SJCRH30 (cell line): ENCODE data around the gene CDH2. TPM values are rescaled to one million over a fixed set of nuclear protein-coding genes. Genes with fewer than 3 reads are reported as not detected.

Source experiments
- DNase-seq, 2 experiments: peaks; one replicate each; pipeline ENCODE4 v3.0.0-alpha.2; 2015 to 2020
- H3K27ac ChIP-seq: fragments of 250-450 bp; sonication (Bioruptor Pico); 2 replicates; pipeline ENCODE4 v1.5.1; 2020; ENCODE audit warnings: mild to moderate bottlenecking, moderate library complexity
- H3K27me3 ChIP-seq: fragments of 250-450 bp; sonication (Bioruptor Pico); 2 replicates; pipeline ENCODE4 v1.5.1; 2020; ENCODE audit warnings: mild to moderate bottlenecking, moderate library complexity
- H3K36me3 ChIP-seq: fragments of 250-450 bp; sonication (Bioruptor Pico); 2 replicates; pipeline ENCODE4 v1.5.1; 2020; ENCODE audit warnings: mild to moderate bottlenecking, moderate library complexity
- H3K4me1 ChIP-seq: fragments of 250-450 bp; sonication (Bioruptor Pico); 2 replicates; pipeline ENCODE4 v1.5.1; 2020; ENCODE audit warnings: mild to moderate bottlenecking, moderate library complexity
- H3K4me3 ChIP-seq: fragments of 250-450 bp; sonication (Bioruptor Pico); 2 replicates; pipeline ENCODE4 v1.5.1; 2020; ENCODE audit warnings: mild to moderate bottlenecking, moderate library complexity
- H3K9me3 ChIP-seq: fragments of 250-450 bp; sonication (Bioruptor Pico); replicated peaks from 2 replicates; pipeline ENCODE4 v1.5.1; 2020; ENCODE audit warnings: mild to moderate bottlenecking, moderate library complexity
- total RNA-seq: library from RNA; depleted of rRNA; stranded (reverse); fragments of >200 nt; shearing (Covaris generic); gene quantifications from 2 replicates; pipeline ENCODE4 v1.2.3, GENCODE V29; 2014

The CDH2 gene
- total RNA-seq, 1 experiment from 2014 or later: 10.7 TPM

DNA sequence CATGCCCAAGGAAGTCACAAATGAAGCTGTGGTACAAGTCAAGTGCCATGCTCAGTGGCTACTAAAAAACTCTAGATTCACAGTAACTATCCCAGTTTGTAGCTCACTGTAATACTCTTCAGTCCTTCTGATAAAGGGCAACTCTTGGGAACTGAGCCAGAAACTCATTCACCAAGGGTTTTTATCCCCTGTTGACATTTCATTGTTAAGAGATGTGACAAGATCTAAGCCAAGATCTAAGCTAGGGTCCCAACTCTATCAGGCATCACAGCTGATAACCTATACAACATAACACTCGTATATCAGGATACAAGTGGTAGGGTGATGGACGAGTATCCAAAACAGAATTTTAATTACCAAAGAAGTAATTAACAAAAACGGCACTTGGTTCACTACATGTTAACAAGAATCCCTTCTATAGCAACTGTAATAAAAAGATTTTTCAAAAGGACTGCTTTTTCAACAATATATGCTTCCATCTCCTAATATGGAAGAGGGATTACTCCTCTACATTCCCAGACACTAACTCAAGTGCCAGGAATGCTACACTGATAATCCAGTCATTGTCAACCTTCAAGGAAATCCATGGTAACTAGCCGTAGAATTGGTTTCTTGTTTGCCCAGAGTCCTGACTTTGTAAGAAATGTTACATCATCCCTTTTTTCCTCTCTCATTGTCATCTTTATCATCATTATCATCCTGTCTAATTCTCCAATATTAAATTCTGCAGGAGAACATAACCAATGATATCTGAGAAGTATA is 111.7 kb downstream of the CDH2 start:
- Histone ChIP-seq H3K36me3 (no peaks in the 10 kb centered on the region), H3K27me3 (no peaks in the 10 kb centered on the region), H3K27ac (peak overlapping the region; percentile 65), H3K4me1 (0 out of 2 replicates have a peak, but pooled peaks cover 7% of the 10 kb centered on the region), H3K4me3 (no peak overlapping the region), H3K9me3 (no peaks in the 10 kb centered on the region)
- peak in 1 of 2 experiments; percentile 13 for DNase-seq

GRCh38 chr18:28063926-28064325 is 113.0 kb downstream of the CDH2 start:
- no peak for DNase-seq
- no peak overlapping the region for H3K27ac ChIP-seq
- H3K9me3 ChIP-seq: no peaks in the 10 kb centered on the region
- H3K36me3 ChIP-seq: no peaks in the 10 kb centered on the region
- no peaks in the 10 kb centered on the region for H3K27me3 ChIP-seq
- no peak overlapping the region for H3K4me3 ChIP-seq
- 0 out of 2 replicates have a peak, but pooled peaks cover 7% of the 10 kb centered on the region for H3K4me1 ChIP-seq

DNA sequence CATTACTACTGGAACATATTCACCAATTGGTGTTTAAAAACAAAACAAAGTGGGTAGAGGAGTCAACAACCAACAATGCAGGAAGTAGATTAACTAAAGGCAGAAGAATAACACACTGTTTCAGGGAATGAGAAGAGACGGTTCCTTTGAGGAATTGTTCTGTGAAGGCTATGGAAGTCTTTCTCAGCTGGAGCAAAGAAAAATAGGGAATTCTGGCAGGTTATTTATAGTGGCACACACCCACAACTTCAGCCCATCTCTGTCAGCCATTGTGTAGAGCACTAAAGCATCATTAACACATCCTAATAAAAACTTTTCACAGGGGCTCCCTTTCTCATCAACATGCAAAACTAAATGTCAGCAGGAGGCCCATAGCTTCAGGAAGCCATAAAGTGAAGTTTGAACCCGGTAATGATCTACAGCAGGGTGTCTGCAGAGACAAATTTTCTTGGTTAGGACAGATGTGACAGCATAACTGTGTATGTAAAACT is 113.6 kb downstream of the CDH2 start:
- Histone ChIP-seq H3K4me3 (no peak overlapping the region), H3K4me1 (0 out of 2 replicates have a peak, but pooled peaks cover 7% of the 10 kb centered on the region), H3K27me3 (no peaks in the 10 kb centered on the region), H3K27ac (no peak overlapping the region), H3K9me3 (no peaks in the 10 kb centered on the region), H3K36me3 (no peaks in the 10 kb centered on the region)
- no peak for DNase-seq

DNA sequence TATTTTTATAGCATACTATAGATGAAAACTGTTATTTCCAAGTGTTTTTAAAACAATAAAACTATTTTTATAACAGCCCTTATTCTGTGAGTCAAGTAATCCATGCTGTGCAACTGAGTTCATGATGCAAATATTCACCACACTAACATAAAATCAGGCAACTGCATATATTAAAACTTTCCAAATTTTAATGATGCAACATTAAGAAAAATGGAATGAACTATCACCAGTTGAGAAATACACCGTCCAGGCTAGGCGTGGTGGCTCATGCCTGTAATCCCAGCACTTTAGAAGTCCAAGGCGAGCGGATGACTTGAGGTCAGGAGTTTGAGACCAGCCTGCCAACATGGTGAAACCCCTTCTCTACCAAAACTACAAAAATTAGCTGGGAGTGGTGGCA is 114.5 kb downstream of the CDH2 start:
- H3K27ac ChIP-seq: no peak overlapping the region
- H3K27me3 ChIP-seq: no peaks in the 10 kb centered on the region
- H3K9me3 ChIP-seq: no peaks in the 10 kb centered on the region
- DNase-seq: no peak
- H3K36me3 ChIP-seq: no peaks in the 10 kb centered on the region
- no peak overlapping the region for H3K4me3 ChIP-seq
- 0 out of 2 replicates have a peak, but pooled peaks cover 7% of the 10 kb centered on the region for H3K4me1 ChIP-seq

GRCh38 chr18:28059861-28060260 is 117.1 kb downstream of the CDH2 start:
- no peaks in the 10 kb centered on the region for H3K36me3 ChIP-seq
- H3K27me3 ChIP-seq: no peaks in the 10 kb centered on the region
- H3K27ac ChIP-seq: no peak overlapping the region
- H3K4me3 ChIP-seq: no peak overlapping the region
- H3K9me3 ChIP-seq: no peaks in the 10 kb centered on the region
- 0 out of 2 replicates have a peak, but pooled peaks cover 2% of the 10 kb centered on the region for H3K4me1 ChIP-seq
- DNase-seq: no peak

DNA sequence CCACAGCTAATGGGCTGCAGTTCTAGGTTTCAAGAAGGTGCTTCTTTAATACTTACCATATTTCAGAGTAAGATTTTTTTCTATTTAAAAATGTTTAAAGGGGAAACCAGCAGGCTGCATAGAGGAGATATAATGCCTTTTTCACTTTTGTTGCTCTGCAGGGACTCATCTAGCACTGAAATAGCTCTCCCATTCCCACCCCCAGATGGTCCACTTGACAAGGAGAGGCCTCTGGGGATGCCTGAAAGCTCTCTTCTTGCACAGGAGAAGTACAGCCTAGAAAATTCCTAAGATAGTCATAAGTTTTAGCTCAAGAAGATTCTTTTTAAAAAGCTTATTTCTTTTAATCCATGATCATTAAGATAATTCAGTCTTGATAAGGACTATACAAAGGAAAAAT is 126.4 kb downstream of the CDH2 start:
- Histone ChIP-seq H3K4me3 (no peak overlapping the region), H3K4me1 (no peaks in the 10 kb centered on the region), H3K27ac (no peak overlapping the region), H3K27me3 (no peaks in the 10 kb centered on the region), H3K36me3 (no peaks in the 10 kb centered on the region), H3K9me3 (no peaks in the 10 kb centered on the region)
- DNase-seq: no peak

GRCh38 chr18:28048612-28049011 is 128.3 kb downstream of the CDH2 start:
- peak; percentile 2 to 10 for DNase-seq
- no peaks in the 10 kb centered on the region for H3K27me3 ChIP-seq

DNA sequence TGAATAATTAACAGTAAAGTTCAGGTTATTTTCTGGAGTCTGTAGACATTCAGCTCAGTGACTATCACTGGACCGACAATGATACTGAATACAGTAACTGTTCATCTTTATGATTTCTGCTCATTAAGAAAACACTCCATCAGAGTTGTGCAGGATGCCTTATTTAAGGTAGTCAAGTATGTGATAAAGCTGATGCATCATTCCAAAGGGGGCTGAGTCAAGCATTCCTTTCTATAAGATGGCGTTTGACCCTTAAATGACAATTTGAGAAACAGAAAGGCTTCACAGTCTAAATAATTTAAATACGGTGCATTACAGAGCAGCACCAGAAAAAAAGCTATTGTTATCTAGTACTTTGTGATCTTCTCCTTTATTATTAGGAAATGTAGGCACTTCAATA is 131.1 kb downstream of the CDH2 start:
- H3K4me1 ChIP-seq: no peaks in the 10 kb centered on the region
- H3K27me3 ChIP-seq: no peaks in the 10 kb centered on the region
- H3K9me3 ChIP-seq: no peaks in the 10 kb centered on the region
- no peak overlapping the region for H3K27ac ChIP-seq
- H3K4me3 ChIP-seq: no peak overlapping the region
- no peaks in the 10 kb centered on the region for H3K36me3 ChIP-seq
- no peak for DNase-seq

More at GRCh38 chr18:28048612-28049011, 128.3 kb downstream of the CDH2 start:
- Histone ChIP-seq H3K9me3 (no peaks in the 10 kb centered on the region), H3K36me3 (no peaks in the 10 kb centered on the region), H3K4me1 (no peaks in the 10 kb centered on the region), H3K4me3 (no peak overlapping the region), H3K27ac (peak overlapping the region; percentile 38; the same call in 1 of the 2 replicates)

DNA sequence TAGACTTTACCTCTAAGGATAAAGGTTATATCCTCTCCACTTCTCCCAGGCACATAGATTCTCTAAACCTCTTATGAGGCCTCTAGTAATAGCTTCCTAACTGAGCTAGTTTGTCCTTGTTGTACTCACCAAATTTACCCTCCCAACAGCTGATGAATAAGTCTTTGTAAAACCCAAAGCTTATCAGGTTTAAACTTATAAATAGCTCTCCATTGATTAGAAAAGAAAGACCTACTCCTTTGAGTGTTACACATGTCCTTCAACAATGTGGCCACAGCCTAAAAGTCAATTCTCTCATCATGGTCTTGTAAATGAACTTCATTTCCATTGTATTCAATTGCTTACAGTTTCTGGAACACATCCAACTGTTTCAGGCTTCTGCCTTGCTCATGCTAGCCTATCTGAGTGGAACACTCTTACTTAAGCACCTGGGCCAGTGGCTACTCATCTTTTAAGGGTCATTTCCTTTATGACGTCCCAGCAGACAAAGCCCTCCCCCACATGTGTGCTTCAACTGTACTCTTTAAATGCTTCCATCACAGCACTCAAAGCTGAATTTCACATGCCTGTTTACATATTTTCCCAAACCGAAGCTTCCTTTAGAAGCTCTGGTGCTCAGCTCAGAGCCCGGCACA is 131.6 kb downstream of the CDH2 start:
- Histone ChIP-seq H3K4me3 (no peak overlapping the region), H3K27me3 (no peaks in the 10 kb centered on the region), H3K4me1 (no peaks in the 10 kb centered on the region), H3K9me3 (no peaks in the 10 kb centered on the region), H3K36me3 (no peaks in the 10 kb centered on the region), H3K27ac (no peak overlapping the region)
- DNase-seq: no peak

DNA sequence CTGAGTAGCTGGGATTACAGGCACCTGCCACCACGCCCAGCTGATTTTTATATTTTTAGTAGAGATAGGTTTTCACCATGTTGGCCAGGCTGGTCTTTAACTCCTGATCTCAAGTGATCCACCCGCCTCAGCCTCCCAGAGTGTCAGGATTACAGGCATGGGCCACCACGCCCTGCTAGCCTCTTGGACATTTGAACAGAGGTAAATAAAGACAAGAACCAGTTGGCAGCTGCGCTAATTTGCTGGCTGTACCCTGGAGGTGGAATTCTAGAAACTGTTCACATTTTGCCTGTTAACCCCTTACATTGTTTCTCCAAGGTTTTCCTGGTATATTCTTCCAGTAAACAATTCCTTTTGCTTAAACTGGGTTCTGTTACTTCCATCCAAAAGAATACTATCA is 132.9 kb downstream of the CDH2 start:
- no peak overlapping the region for H3K27ac ChIP-seq

GRCh38 chr18:28043631-28044030 is 133.3 kb downstream of the CDH2 start:
- Histone ChIP-seq H3K4me1 (no peaks in the 10 kb centered on the region), H3K27me3 (no peaks in the 10 kb centered on the region)

More for the DNA sequence above, 132.9 kb downstream of the CDH2 start:
- Histone ChIP-seq H3K36me3 (no peaks in the 10 kb centered on the region), H3K4me1 (no peaks in the 10 kb centered on the region), H3K9me3 (no peaks in the 10 kb centered on the region), H3K4me3 (no peak overlapping the region), H3K27me3 (no peaks in the 10 kb centered on the region)
- DNase-seq: no peak

DNA sequence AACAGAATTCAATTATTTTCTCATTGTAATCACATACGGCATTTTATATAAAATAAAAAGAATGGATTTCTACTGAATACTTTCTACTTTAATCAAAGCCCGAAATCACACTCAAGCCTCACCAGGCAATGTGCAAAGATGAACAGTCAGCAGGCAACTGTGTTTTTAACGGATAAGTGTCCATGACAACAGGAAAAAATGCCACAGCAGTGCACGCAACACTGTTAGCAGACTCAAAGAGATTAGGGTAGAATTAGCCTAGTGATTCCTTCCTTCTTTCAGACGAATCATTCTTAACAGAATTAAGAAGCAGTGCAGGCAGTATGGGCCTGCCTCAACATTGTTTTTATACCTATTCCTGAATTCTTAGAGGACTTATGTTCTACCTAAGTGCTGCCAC is 135.6 kb downstream of the CDH2 start:
- H3K36me3 ChIP-seq: no peaks in the 10 kb centered on the region
- no peaks in the 10 kb centered on the region for H3K27me3 ChIP-seq
- no peak for DNase-seq
- H3K9me3 ChIP-seq: no peaks in the 10 kb centered on the region
- no peak overlapping the region for H3K27ac ChIP-seq
- no peak overlapping the region for H3K4me3 ChIP-seq
- H3K4me1 ChIP-seq: no peaks in the 10 kb centered on the region

More at GRCh38 chr18:28043631-28044030, 133.3 kb downstream of the CDH2 start:
- DNase-seq: no peak
- Histone ChIP-seq H3K36me3 (no peaks in the 10 kb centered on the region), H3K9me3 (no peaks in the 10 kb centered on the region), H3K27ac (no peak overlapping the region), H3K4me3 (no peak overlapping the region)

DNA sequence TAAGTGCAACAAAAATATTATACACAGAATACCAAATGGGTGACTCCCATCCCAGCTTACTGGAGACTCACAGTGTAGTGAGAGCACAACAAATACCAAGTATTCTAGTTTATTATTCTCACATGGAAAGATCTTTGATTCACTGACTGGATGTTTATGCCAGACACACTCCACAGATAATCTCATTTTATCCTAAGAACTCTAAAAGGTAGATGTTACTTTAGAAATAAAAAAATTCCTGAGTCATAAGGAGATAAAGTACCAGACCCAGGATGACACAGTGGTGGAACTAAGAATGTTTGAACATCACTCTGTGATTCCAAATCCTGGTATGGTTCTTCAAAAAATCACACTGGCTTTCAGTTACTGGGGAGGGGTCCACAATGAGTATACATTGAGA is 136.2 kb downstream of the CDH2 start:
- no peak overlapping the region for H3K4me3 ChIP-seq
- H3K36me3 ChIP-seq: no peaks in the 10 kb centered on the region
- no peaks in the 10 kb centered on the region for H3K4me1 ChIP-seq
- no peaks in the 10 kb centered on the region for H3K9me3 ChIP-seq
- no peak for DNase-seq
- no peaks in the 10 kb centered on the region for H3K27me3 ChIP-seq
- no peak overlapping the region for H3K27ac ChIP-seq

GRCh38 chr18:28040211-28040610 is 136.7 kb downstream of the CDH2 start:
- Histone ChIP-seq H3K4me1 (no peaks in the 10 kb centered on the region), H3K27ac (no peak overlapping the region), H3K9me3 (no peaks in the 10 kb centered on the region), H3K27me3 (no peaks in the 10 kb centered on the region), H3K36me3 (no peaks in the 10 kb centered on the region), H3K4me3 (no peak overlapping the region)
- no peak for DNase-seq

DNA sequence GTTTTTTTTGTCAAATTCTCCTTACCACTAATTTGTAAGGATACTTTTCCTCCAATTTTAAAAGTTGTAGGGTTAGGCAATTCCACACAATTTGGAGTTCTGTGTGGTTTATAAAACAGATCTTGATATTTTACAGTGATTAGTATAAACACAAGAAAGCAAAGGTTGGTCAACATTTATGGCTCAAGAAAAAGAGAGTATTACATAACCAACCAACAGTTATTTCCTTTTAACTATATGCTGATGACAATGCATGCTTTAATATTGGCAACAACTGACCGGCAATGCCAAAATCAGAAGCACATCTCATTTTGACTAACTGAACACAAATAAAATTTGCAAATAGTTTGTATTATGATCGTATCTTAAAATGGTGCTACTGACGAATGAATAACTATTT is 137.2 kb downstream of the CDH2 start:
- Histone ChIP-seq H3K27me3 (no peaks in the 10 kb centered on the region), H3K4me3 (no peak overlapping the region), H3K27ac (no peak overlapping the region), H3K36me3 (no peaks in the 10 kb centered on the region), H3K4me1 (no peaks in the 10 kb centered on the region), H3K9me3 (no peaks in the 10 kb centered on the region)
- no peak for DNase-seq
